Retina (tissue), 1 donor: ENCODE measurements around the gene GOLGA6A.
"Not testable (repeated sequence)": the region's sequence is repeated elsewhere in the genome, so short reads cannot be mapped to it uniquely, and the experiment has no call there.

Experiments used
- DNase-seq: peaks from one replicate; pipeline ENCODE4 v3.0.0-alpha.2; 2016

GOLGA6A gene

DNA sequence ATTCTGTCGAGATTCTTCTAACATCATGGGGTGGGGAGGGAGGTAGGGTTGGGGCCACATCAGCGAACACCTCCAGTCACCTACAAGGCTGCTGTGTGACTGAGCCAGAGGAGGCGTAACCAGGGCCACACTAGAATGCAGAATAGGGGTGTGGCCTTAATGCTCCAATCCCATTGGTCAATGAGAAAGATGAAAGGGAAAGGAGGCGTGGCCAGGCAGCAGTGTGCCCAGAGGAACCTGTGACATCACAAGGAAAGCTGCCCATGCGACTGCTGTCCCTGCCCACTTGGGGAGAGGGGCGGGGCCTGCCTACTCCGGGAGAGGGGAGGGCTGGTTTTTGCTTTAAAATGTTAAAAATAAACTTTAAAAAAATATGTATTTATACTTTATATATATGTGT is at the start of gene GOLGA6A:
Gene GOLGA6A, minus strand, starts transcription at position 101 of the 400 bp plus-strand sequence. Its CDS starts 41 bp downstream, at position 60.
- not testable (repeated sequence) for DNase-seq

DNA sequence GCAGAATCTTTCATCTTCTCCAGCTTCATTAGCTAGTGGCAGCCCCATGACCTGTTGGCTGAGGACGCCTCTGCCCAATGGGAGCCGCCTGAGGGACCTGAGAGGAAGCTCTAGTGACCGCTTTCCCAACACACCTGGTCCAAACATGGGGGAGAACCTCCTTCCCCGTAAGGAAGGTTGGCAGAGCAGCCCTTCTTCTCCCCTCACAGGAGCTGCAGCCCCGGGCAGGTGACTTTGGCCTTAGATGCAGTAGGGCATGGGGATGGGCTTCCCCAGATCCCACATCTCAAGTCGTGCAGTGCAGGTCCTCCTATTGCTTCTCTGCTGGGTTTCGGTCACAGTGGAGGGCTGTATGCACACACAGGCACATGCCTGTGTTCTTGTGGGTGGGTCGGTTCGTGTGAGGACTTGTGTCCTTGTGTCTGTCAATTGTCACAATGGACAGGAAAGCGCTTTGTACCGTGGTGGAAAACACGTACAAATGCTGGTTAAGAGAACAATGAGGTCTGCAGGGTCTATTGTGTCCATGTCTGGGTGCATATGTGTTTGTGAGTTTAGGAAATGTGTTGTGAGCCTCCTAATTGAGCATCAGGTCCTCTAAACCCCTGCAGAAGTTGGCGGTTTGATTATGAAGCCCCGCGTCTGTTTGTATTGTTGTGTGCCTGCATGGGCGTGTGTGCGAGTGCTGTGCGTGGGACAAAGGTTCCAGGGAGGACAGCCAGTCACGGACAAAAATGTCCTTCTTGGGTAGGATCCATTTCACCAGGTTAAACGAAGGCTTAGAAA is 49.5 kb upstream of the GOLGA6A start:
- DNase-seq = peak; percentile 76

GRCh38 chr15:74130849-74131627 is 48.7 kb upstream of the GOLGA6A start:
- DNase-seq = no peak

DNA sequence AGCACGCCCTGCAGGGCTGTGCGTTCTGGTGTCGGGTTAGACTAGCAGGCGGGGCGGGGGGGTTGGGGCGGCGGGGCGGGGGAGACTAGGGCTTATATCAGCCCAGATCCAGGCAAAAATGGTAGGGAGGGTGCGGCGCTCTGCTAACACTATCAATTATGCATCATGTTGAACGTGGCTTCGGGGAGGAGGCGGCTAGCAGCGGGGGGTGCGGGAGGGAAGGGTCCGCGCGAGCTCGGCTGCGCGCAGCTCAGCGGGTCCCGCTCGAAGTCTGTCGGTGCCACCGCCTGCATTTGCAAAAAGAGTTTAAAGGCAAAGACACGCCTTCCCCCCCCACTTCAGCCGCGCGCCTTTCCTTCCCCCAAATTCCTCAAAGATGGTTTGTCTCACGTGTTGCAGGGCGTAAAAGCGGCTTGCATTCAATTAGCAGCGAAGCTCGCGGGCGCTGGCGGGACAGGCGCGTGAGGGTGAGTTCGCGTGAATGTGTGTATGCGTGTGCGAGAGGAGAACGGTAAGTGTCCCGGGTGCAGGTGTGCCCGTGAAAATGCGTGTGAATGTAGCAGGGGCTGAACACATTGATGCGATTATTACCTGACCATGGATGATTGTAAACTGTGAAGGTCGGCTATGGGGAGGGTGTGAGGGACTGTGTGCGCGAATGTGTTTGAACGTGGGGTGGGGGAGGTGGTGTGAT is 48.0 kb upstream of the GOLGA6A start, which contains the start of gene ISLR2:
Gene ISLR2, plus strand, starts transcription at position 432 of the 694 bp plus-strand sequence. CDS start 2,169 bp downstream, outside the sequence.
- no peak for DNase-seq

DNA sequence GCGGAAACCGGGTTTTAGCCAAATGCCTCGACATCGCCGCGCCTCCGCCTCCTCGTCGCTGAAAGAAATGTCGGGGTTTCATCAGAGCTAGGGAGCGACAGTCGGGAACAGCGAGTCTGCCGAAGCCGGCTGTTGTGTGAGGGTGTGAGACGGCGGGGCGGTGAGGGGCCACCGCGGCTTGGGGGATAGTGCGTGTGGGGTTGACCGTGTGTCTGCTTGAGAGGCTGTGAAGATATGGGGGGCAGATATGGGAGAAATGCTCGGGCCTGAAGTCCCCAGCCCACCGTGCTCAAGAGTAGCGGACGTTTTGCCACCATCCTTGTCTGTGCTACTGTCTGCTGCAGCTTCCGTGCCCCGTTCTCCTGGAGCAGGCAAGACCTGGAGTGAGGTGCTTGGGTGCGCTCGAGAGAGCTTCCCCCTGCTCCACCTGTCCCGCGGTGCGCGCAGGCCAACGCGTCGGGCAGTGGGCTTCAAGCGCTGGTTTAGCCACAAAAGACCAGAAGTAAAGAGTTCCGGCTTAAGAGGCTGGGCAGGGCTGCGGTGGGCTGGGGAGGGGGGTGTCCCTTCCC is 47.3 kb upstream of the GOLGA6A start:
- DNase-seq = peak; percentile 90

- DNase-seq = no peak
These were observed 46.6 kb upstream of the GOLGA6A start for GRCh38 chr15:74128785-74129585.

DNA sequence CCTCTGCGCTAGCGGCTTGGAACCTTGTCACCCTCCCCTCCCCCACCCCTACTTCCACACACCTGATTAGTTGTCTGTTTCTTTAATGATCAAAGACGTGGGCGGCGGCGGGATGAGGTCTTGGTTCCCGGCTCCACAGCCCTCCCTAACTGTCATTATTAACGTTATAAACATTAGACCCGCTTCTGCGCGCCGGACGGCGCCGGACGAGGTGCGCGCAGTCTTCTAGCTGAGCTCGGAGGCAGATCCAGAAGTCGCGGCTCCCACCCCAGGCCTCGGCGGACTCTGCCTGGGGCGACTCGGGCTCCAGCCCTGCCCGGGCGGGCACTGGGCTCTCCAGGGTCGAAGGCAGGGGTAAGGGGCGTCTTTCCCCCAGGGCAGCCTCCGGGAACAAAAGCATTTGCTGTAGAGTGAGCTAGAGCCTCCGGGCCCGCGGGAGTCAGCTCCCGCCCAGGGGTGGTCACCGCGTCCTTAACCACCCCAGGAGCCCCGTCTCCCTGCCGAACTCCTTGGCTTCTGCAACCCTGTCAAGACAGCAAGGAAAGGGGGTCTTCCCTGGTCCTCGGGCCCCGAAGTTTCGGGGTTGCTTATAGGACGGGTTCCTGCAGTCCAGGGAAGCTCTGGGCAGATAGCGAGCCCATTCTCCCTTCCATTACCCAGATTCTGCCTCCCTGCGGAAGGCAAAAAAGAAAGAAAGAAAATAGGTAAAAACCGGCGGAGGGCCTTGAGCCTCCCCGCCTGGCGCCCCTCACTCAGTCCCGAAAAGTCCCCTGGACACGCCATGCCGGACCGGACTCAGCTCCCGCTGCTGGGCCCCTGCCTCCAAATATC is 45.8 kb upstream of the GOLGA6A start:
- DNase-seq = no peak

DNA sequence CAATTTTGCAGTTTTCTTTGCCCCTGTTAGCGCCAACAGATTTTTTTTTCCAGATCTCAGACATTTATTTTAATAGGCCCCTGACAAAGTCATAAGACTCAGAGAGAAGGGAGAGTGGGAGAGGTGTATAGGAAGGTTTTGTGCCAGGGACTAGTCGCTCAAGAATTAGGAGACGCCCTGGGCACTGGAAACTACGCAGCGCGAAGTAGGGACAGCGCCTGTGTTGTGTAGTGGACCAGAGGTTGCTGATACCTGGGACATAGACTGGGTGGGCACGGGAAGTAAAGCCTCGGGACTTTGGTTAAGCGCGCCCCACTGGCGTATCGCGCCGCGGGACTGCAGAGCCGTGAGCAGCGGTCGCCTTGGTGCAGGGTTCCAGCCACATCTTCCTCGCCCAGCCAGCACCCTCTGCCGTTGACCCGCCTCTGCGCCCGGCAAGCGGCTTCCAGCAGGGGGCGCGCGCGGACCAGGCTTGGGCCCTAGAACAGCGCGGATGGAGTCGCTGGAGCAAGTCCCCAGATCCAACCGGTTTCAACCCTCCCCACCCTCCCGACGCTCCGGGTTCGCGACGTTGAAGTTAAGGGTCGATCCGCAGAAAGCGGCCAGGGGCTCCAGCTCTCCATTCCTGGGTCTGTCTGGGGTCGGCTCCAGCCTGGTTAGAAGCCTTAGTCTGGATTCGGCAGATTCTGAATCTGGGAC is 45.1 kb upstream of the GOLGA6A start:
- DNase-seq = peak; percentile 99

GRCh38 chr15:74124759-74125158 is 42.4 kb upstream of the GOLGA6A start:
- no peak for DNase-seq

DNA sequence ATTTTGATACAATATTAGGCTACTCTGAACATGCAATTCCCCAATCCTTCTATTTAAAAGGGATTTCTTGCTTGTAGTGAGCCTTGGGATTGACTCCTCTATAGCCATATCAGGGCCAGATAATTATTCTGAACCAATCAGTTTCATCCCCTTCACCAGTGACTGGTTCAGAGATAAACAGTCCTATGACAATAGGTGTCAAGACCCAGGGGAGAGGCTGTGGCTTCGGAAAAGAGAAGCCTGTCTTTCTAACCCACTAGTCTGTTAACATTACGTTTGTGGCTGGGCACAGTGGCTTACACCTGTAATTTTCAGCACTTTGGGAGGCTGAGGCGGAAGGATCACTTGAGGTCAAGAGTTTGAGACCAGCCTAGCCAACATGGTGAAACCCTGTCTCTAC is 41.8 kb upstream of the GOLGA6A start:
- DNase-seq = no peak

DNA sequence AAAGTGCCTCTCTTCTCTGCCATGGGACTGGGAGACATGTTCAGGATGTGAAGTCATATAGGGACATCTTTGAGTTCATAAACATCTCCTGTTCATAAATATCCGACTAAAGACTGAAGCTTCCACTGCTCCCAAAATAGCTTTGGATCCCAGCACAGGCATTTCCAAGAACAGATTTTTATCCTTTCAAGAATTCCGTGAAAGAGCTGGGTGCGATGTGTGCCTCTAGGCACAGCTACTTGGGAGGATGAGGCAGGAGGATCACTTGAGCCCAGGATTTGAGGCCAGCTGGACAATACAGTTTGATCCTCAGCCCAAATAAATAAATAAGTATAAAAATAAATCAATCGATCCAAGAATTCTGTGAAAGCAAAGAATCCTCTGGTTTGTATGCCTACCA is 41.3 kb upstream of the GOLGA6A start:
- DNase-seq = no peak

- DNase-seq = peak; percentile 67
These were observed 40.7 kb upstream of the GOLGA6A start for GRCh38 chr15:74123131-74123429.

DNA sequence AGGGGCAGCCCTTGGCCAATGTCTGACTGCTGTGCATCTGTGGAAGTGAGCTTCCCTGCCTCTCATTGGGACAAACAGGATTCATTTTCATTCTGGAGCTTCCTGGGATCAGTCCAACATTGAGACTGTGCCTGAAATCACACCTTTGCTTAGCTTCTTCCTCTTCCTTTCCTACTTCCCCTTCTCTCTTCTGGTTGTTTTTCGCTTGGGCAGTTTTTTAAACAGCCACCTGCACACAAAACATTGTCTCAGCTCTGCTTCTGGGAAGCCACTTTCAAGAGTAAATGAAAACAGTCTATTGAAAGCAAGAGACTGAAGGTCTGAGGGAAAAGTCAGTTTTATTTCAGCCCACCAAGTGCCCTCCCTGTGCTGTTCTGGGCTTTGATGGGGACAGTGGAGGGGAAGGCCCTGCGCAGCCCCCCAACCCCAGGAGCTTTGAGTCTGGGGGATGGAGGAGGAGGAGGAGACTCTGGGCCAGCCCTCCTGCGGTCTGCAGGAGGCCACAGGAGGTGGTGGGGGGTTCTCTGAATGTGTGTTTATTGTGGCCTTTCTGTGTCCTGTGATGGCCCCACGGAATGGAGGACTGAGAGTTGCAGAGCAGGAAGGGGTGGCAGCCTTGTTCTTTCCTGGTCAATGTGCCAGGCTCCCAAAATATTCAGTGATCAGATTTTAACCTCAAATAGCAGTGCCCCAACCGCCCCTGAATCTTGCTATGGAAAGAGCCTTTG is 40.2 kb upstream of the GOLGA6A start:
- peak; percentile 17 for DNase-seq

- DNase-seq = no peak
These were observed 39.5 kb upstream of the GOLGA6A start for GRCh38 chr15:74121858-74122257.

- no peak for DNase-seq
These were observed 38.7 kb upstream of the GOLGA6A start for GRCh38 chr15:74121039-74121438.

- DNase-seq = no peak
These were observed 38.1 kb upstream of the GOLGA6A start for GRCh38 chr15:74120426-74120825.

DNA sequence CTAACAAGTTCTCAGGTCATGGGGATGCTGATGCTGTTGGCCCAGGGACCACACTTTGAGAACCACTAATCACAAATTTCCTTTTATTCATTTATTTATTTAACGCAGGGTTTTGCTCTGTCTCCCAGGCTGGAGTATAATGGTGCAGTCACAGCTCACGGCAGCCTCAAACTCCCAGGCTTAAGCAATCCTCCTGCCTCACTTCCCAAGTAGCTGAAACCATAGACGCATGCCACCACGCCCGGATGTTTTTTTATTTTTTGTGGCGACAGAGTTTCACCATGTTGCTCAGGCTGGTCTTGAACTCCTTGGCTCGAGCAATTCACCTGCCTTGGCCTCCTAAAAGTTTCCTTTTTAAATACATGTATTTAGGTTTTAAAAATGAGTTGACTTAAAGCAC is 27.4 kb upstream of the GOLGA6A start:
- no peak for DNase-seq

DNA sequence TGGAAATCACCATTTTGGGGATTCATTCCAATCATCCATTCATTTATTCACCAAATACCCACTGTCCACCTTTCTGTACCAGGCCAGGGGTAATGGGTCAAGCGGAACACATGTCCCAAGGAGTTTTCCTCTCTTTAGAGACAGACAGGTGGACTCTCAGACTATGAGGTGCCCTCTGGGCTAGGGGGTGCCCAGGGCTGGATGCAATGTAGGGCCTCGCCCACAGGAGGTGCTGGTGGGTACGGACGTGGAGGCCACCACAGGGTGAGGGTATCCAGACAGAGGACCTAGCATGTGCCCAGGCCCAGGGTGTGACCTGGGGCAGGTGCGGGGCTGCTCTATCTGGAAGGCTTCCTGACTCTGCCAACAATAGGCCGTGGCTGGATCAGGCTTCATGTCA is 26.3 kb upstream of the GOLGA6A start:
- not testable (repeated sequence) for DNase-seq

- DNase-seq = no peak
These were observed 25.8 kb upstream of the GOLGA6A start for GRCh38 chr15:74108111-74108510.
